OCI-LY1 (cell line): ENCODE results near the gene CNTNAP2.

Source experiments
- H2AFZ ChIP-seq: fragments of 200-600 bp; sonication (generic), shearing (Covaris generic); 2 replicates; pipeline ENCODE4 v1.6.0; 2014; ENCODE audit warnings: antibody characterized with exemption, mild to moderate bottlenecking, low read length
- H3F3A ChIP-seq: fragments of 200-600 bp; sonication (generic), shearing (Covaris generic); 2 replicates; pipeline ENCODE4 v1.6.0; 2014; ENCODE audit warnings: mild to moderate bottlenecking, antibody characterized with exemption, low read length, moderate library complexity; ENCODE audit not compliant: insufficient read depth
- H3K27ac ChIP-seq: fragments of 200-600 bp; sonication (generic); 2 replicates; pipeline ENCODE4 v1.5.1; 2014; ENCODE audit warnings: low read length, mixed run types, mild to moderate bottlenecking, low read depth; ENCODE audit not compliant: poor library complexity, severe bottlenecking
- H3K27me3 ChIP-seq: fragments of 200-600 bp; sonication (generic); 2 replicates; pipeline ENCODE4 v1.6.0; 2014; ENCODE audit warnings: antibody characterized with exemption, mild to moderate bottlenecking, low read length, moderate library complexity; ENCODE audit not compliant: insufficient read depth
- H3K36me3 ChIP-seq: fragments of 200-600 bp; sonication (generic); 2 replicates; pipeline ENCODE4 v1.6.1; 2014; ENCODE audit warnings: mild to moderate bottlenecking, antibody characterized with exemption, low read length, moderate library complexity, mixed read lengths; ENCODE audit not compliant: insufficient read depth
- H3K4me1 ChIP-seq: fragments of 200-600 bp; sonication (generic); 2 replicates; pipeline ENCODE4 v1.5.1; 2014; ENCODE audit warnings: mild to moderate bottlenecking, low read length, moderate library complexity; ENCODE audit not compliant: insufficient read depth, severe bottlenecking
- H3K4me2 ChIP-seq: fragments of 200-600 bp; sonication (generic), shearing (Covaris generic); 2 replicates; pipeline ENCODE4 v1.6.1; 2014; ENCODE audit warnings: low read length
- H3K4me3 ChIP-seq: fragments of 200-600 bp; sonication (generic); 2 replicates; pipeline ENCODE4 v1.5.1; 2014; ENCODE audit warnings: low read length, low read depth, mild to moderate bottlenecking, mixed read lengths; ENCODE audit not compliant: poor library complexity, severe bottlenecking
- H3K79me2 ChIP-seq: fragments of 200-600 bp; shearing (Covaris generic); 2 replicates; pipeline ENCODE4 v1.6.1; 2016; ENCODE audit warnings: mixed run types, low read length, mixed read lengths; ENCODE audit not compliant: insufficient read depth
- H3K9ac ChIP-seq: fragments of 200-600 bp; sonication (generic), shearing (Covaris generic); 2 replicates; pipeline ENCODE4 v1.6.1; 2014; ENCODE audit warnings: mild to moderate bottlenecking, low read length, mixed read lengths
- H3K9me2 ChIP-seq: fragments of 200-600 bp; sonication (generic), shearing (Covaris generic); 2 replicates; pipeline ENCODE4 v1.6.1; 2014; ENCODE audit warnings: low read depth, mild to moderate bottlenecking, low read length, mixed read lengths
- H3K9me3 ChIP-seq: fragments of 200-600 bp; shearing (Covaris generic); 2 replicates; pipeline ENCODE4 v1.6.1; 2014; ENCODE audit warnings: low read length, mixed read lengths
- H4K20me1 ChIP-seq: fragments of 200-600 bp; sonication (generic), shearing (Covaris generic); 2 replicates; pipeline ENCODE4 v1.6.0; 2016; ENCODE audit warnings: mild to moderate bottlenecking, low read length; ENCODE audit not compliant: insufficient read depth
- CTCF ChIP-seq: fragments of 200-600 bp; sonication (generic), shearing (Covaris generic); IDR thresholded peaks from 2 replicates; pipeline ENCODE4 v1.5.1; 2017; ENCODE audit warnings: mild to moderate bottlenecking, antibody characterized with exemption, low read length, moderate library complexity, mixed read lengths
- EZH2 ChIP-seq: fragments of 200-600 bp; sonication (generic), shearing (Covaris generic); IDR thresholded peaks from 2 replicates; pipeline ENCODE4 v1.8.0; 2017; ENCODE audit warnings: borderline replicate concordance, mixed run types, mild to moderate bottlenecking, antibody characterized with exemption, low read length, moderate library complexity, mixed read lengths

Gene CNTNAP2

GRCh38 chr7:148172920-148173319 is 2056.3 kb downstream of the CNTNAP2 start:
- Histone ChIP-seq H3K36me3 (no peaks in the 10 kb centered on the region), H3K4me3 (no peak overlapping the region), H3K27ac (no peak overlapping the region), H2AFZ (no peak overlapping the region), H3K9ac (no peak overlapping the region), H4K20me1 (no peaks in the 10 kb centered on the region), H3K9me2 (no peaks in the 10 kb centered on the region), H3K4me2 (no peak overlapping the region), H3K27me3 (no peaks in the 10 kb centered on the region), H3K9me3 (no peaks in the 10 kb centered on the region), H3K79me2 (no peaks in the 10 kb centered on the region), H3F3A (no peaks in the 10 kb centered on the region), H3K4me1 (no peaks in the 10 kb centered on the region)
- TF ChIP-seq CTCF = no peak
- no peak for TF ChIP-seq EZH2

GRCh38 chr7:148173369-148173768 is 2056.8 kb downstream of the CNTNAP2 start:
- no peak overlapping the region for H2AFZ ChIP-seq
- H4K20me1 ChIP-seq = no peaks in the 10 kb centered on the region
- TF ChIP-seq CTCF (no peak), EZH2 (no peak)
- H3K79me2 ChIP-seq = no peaks in the 10 kb centered on the region
- no peaks in the 10 kb centered on the region for H3K27me3 ChIP-seq
- H3K4me2 ChIP-seq = no peak overlapping the region
- H3K4me3 ChIP-seq = no peak overlapping the region
- H3K9ac ChIP-seq = no peak overlapping the region
- H3K27ac ChIP-seq = no peak overlapping the region
- H3K4me1 ChIP-seq = no peaks in the 10 kb centered on the region
- H3F3A ChIP-seq = no peaks in the 10 kb centered on the region
- H3K9me3 ChIP-seq = no peaks in the 10 kb centered on the region
- no peaks in the 10 kb centered on the region for H3K36me3 ChIP-seq
- no peaks in the 10 kb centered on the region for H3K9me2 ChIP-seq

- Histone ChIP-seq H3K9ac (no peak overlapping the region), H3K9me2 (no peaks in the 10 kb centered on the region), H3K36me3 (no peaks in the 10 kb centered on the region), H4K20me1 (no peaks in the 10 kb centered on the region), H2AFZ (no peak overlapping the region), H3K27ac (no peak overlapping the region), H3K79me2 (no peaks in the 10 kb centered on the region), H3K4me3 (no peak overlapping the region), H3F3A (no peaks in the 10 kb centered on the region), H3K9me3 (no peaks in the 10 kb centered on the region), H3K27me3 (no peaks in the 10 kb centered on the region), H3K4me1 (no peaks in the 10 kb centered on the region), H3K4me2 (no peak overlapping the region)
- TF ChIP-seq EZH2 = no peak
- no peak for TF ChIP-seq CTCF
Observed at GRCh38 chr7:148174376-148174775, 2057.8 kb downstream of the CNTNAP2 start.
